ENCODE measurements around the gene ZC3H18. TPM values are rescaled to one million over a fixed set of nuclear protein-coding genes. Genes with fewer than 3 reads are reported as not detected.

The ZC3H18 gene
- total and polyA plus RNA-seq, 2 experiments from 2014 or later = 16.8 to 37.1 TPM

DNA sequence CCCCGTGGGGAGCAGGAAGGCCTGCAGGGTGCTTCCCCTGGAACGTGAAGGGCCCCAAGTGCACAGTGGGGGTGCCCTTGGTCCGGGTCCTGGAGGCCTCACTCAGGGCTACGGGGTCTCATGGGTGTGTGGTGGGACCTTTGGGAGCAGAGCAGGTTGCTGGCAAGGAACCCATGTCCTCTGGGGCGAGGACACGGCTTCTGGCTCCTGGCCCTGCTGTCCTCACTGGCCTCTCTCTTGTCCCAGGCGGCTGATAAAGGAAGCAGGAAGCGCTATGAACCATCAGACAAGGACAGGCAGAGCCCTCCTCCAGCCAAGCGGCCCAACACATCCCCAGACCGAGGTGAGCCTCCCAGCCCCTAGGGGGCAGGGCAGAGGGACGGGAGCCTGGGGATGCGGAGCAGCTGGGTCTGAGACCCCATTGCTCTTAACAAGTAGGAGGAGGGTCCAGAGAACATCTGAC lies 58.3 kb downstream of the ZC3H18 start:
- H3K9me3 ChIP-seq (ENCODE audit: low read depth) = no peaks in the 10 kb centered on the region
- H3K9me2 ChIP-seq (replicated peaks; ENCODE audit: insufficient read depth) = no peaks in the 10 kb centered on the region
- no peak overlapping the region for H3K4me2 ChIP-seq
- H3K36me3 ChIP-seq (replicated peaks; ENCODE audit: insufficient read depth, low read depth) = no peaks in the 10 kb centered on the region
- peaks cover 5% of the 10 kb centered on the region for H4K20me1 ChIP-seq (ENCODE audit: insufficient read depth, poor library complexity, severe bottlenecking)
- H3K27me3 ChIP-seq = no peaks in the 10 kb centered on the region
- H2AFZ ChIP-seq = no peak overlapping the region
- H3K27ac ChIP-seq = no peak overlapping the region
- WGBS (ENCODE audit: low lambda C conversion rate, missing lambda C conversion rate) = 83% methylated on average over 12 of the region's 12 CpGs
- H3K79me2 ChIP-seq = no peaks in the 10 kb centered on the region
- no peak for DNase-seq (ENCODE audit: low spot score)
- no peak overlapping the region for H3K4me3 ChIP-seq
- TF ChIP-seq EZH2 (IDR thresholded peaks at IDR 0.05; ENCODE audit: borderline replicate concordance) = no peak
- TF ChIP-seq, protein P1, sequence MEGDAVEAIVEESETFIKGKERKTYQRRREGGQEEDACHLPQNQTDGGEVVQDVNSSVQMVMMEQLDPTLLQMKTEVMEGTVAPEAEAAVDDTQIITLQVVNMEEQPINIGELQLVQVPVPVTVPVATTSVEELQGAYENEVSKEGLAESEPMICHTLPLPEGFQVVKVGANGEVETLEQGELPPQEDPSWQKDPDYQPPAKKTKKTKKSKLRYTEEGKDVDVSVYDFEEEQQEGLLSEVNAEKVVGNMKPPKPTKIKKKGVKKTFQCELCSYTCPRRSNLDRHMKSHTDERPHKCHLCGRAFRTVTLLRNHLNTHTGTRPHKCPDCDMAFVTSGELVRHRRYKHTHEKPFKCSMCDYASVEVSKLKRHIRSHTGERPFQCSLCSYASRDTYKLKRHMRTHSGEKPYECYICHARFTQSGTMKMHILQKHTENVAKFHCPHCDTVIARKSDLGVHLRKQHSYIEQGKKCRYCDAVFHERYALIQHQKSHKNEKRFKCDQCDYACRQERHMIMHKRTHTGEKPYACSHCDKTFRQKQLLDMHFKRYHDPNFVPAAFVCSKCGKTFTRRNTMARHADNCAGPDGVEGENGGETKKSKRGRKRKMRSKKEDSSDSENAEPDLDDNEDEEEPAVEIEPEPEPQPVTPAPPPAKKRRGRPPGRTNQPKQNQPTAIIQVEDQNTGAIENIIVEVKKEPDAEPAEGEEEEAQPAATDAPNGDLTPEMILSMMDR (IDR thresholded peaks at IDR 0.05; ENCODE audit: poor library complexity) = peak; percentile 24
- H3K4me1 ChIP-seq (ENCODE audit: insufficient read depth) = no peaks in the 10 kb centered on the region

DNA sequence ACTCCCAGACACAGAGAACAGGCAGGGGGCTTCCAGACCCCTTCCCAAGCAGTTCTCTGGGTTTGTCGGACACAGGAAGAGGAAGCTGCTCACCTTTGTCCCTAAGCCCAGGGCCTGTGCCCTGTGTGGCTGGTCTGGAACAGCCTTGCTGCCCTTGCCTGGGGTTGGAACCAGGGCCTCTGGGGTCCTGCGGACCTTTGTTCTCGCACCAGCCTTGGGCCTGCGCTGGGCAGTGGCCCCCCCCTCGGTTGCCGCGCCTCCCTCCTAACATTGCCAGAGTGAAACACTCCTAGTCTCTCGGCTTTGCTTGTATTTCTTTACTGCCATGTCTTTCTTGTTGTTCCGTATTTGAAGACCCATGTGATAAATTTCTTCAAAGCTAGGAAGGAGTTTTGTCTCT lies 59.6 kb downstream of the ZC3H18 start:
- H3K79me2 ChIP-seq = no peaks in the 10 kb centered on the region
- no peak overlapping the region for H3K4me2 ChIP-seq
- H3K36me3 ChIP-seq (replicated peaks; ENCODE audit: insufficient read depth, low read depth) = no peaks in the 10 kb centered on the region
- no peaks in the 10 kb centered on the region for H3K9me3 ChIP-seq (ENCODE audit: low read depth)
- H3K27ac ChIP-seq = no peak overlapping the region
- H3K9me2 ChIP-seq (replicated peaks; ENCODE audit: insufficient read depth) = no peaks in the 10 kb centered on the region
- 88% methylated on average over 9 of the region's 9 CpGs for whole genome bisulfite sequencing (ENCODE audit: low lambda C conversion rate, missing lambda C conversion rate)
- H3K4me3 ChIP-seq = no peak overlapping the region
- TF ChIP-seq, protein P1 (IDR thresholded peaks at IDR 0.05; ENCODE audit: poor library complexity) = no peak
- TF ChIP-seq EZH2phosphoT487 (IDR thresholded peaks at IDR 0.05; ENCODE audit: low read depth, severe bottlenecking, unreplicated experiment) = no peak
- TF ChIP-seq EZH2 (IDR thresholded peaks at IDR 0.05; ENCODE audit: borderline replicate concordance) = no peak
- H4K20me1 ChIP-seq (ENCODE audit: insufficient read depth, poor library complexity, severe bottlenecking) = peaks cover 5% of the 10 kb centered on the region
- DNase-seq (ENCODE audit: low spot score) = no peak
- H3K4me1 ChIP-seq (ENCODE audit: insufficient read depth) = peaks cover 9% of the 10 kb centered on the region
- no peaks in the 10 kb centered on the region for H3K27me3 ChIP-seq
- H2AFZ ChIP-seq = no peak overlapping the region

DNA sequence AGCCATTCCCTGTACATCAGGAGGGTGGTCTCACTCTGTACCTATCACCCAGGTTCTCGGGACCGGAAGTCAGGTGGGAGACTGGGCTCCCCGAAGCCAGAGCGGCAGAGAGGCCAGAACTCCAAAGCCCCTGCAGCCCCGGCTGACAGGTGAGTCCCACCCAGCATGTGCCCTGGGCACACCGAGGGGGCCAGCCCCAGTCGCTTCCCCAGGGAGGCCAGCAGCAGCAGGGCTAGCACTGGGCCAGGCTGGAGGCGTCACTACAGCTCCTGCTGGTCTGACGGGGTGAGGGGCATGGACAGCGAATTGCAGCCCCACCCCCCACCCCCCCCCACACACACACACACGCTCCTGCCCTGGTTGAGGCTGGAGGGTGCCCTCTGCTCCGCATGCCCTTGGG lies 60.2 kb downstream of the ZC3H18 start:
- no peak overlapping the region for H2AFZ ChIP-seq
- DNase-seq (ENCODE audit: low spot score) = no peak
- peaks cover 5% of the 10 kb centered on the region for H4K20me1 ChIP-seq (ENCODE audit: insufficient read depth, poor library complexity, severe bottlenecking)
- no peaks in the 10 kb centered on the region for H3K9me3 ChIP-seq (ENCODE audit: low read depth)
- no peak overlapping the region for H3K4me2 ChIP-seq
- H3K79me2 ChIP-seq = no peaks in the 10 kb centered on the region
- no peak overlapping the region for H3K27ac ChIP-seq
- WGBS (ENCODE audit: low lambda C conversion rate, missing lambda C conversion rate) = 97% methylated on average over 8 of the region's 12 CpGs
- no peaks in the 10 kb centered on the region for H3K9me2 ChIP-seq (replicated peaks; ENCODE audit: insufficient read depth)
- H3K4me1 ChIP-seq (ENCODE audit: insufficient read depth) = peaks cover 9% of the 10 kb centered on the region
- H3K36me3 ChIP-seq (replicated peaks; ENCODE audit: insufficient read depth, low read depth) = no peaks in the 10 kb centered on the region
- no peak for TF ChIP-seq EZH2 (IDR thresholded peaks at IDR 0.05; ENCODE audit: borderline replicate concordance)
- TF ChIP-seq, protein P1 (IDR thresholded peaks at IDR 0.05; ENCODE audit: poor library complexity) = no peak
- TF ChIP-seq EZH2phosphoT487 (IDR thresholded peaks at IDR 0.05; ENCODE audit: low read depth, severe bottlenecking, unreplicated experiment) = no peak
- H3K27me3 ChIP-seq = no peaks in the 10 kb centered on the region
- H3K4me3 ChIP-seq = no peak overlapping the region

DNA sequence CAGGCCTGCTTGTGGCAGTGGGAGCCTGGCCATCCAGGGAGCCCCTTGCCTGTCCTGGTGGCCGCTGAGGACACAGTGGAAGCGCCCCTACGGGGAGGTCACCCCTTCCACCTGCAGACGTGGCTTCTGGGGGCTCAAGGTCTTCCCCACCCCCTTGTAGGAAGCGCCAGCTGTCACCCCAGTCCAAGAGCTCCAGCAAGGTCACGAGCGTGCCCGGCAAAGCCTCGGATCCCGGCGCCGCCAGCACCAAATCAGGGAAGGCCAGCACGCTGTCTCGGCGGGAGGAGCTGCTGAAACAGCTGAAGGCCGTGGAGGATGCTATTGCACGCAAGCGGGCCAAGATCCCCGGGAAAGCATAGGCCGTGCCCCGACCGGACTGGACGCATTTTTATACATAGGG lies 60.7 kb downstream of the ZC3H18 start:
- DNase-seq (ENCODE audit: low spot score) = no peak
- no peak for TF ChIP-seq EZH2 (IDR thresholded peaks at IDR 0.05; ENCODE audit: borderline replicate concordance)
- no peak for TF ChIP-seq EZH2phosphoT487 (IDR thresholded peaks at IDR 0.05; ENCODE audit: low read depth, severe bottlenecking, unreplicated experiment)
- TF ChIP-seq, protein P1 (IDR thresholded peaks at IDR 0.05; ENCODE audit: poor library complexity) = no peak
- WGBS (ENCODE audit: low lambda C conversion rate, missing lambda C conversion rate) = 97% methylated on average over 23 of the region's 23 CpGs
- no peaks in the 10 kb centered on the region for H3K79me2 ChIP-seq
- H3K9me3 ChIP-seq (ENCODE audit: low read depth) = no peaks in the 10 kb centered on the region
- H3K27me3 ChIP-seq = no peaks in the 10 kb centered on the region
- no peak overlapping the region for H2AFZ ChIP-seq
- no peaks in the 10 kb centered on the region for H3K9me2 ChIP-seq (replicated peaks; ENCODE audit: insufficient read depth)
- peaks cover 5% of the 10 kb centered on the region for H4K20me1 ChIP-seq (ENCODE audit: insufficient read depth, poor library complexity, severe bottlenecking)
- H3K36me3 ChIP-seq (replicated peaks; ENCODE audit: insufficient read depth, low read depth) = no peaks in the 10 kb centered on the region
- no peak overlapping the region for H3K4me3 ChIP-seq
- H3K4me1 ChIP-seq (ENCODE audit: insufficient read depth) = peaks cover 9% of the 10 kb centered on the region
- H3K4me2 ChIP-seq = no peak overlapping the region
- H3K27ac ChIP-seq = no peak overlapping the region
